ENCODE data around the gene GALNT11.
A peak's percentile ranks its signal among the peaks of the same experiment; 100 is the strongest.

The GALNT11 gene

DNA sequence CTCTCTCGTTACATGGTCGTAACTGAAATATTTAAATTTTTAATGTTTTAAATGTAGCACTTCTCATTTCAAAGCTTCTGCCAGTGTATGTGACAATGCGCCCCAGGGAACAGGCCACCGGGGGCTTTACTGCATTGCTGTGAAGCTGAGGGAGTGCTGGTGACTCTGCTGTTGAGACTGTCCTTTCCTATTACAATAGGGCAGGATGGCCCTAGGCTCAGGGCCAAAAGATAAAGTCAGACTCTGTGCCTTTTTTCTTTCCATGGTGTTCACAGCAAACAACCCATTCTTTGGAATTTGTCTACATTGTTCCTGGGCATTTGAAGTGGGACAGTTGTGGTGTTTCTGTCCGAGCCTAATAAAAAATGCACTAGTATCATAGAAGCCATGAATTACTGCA lies 107.3 kb downstream of the GALNT11 start:
- H3K36me3 ChIP-seq (ENCODE audit: control insufficient read depth in 1 of 2, insufficient read depth in 2 of 2, low read depth in 1 of 2, low read length in 2 of 2): peaks cover 52 to 81% of the 10 kb centered on the region in 2 experiments
- peaks cover 4% of the 10 kb centered on the region for H3K4me1 ChIP-seq (ENCODE audit: control insufficient read depth, insufficient read depth, low read depth, low read length)
- H3K27ac ChIP-seq (ENCODE audit: low read length, poor library complexity, severe bottlenecking): no peak overlapping the region
- H3K9me3 ChIP-seq (ENCODE audit: control insufficient read depth, low read length): no peaks in the 10 kb centered on the region
- no peak overlapping the region for H3K23ac ChIP-seq (ENCODE audit: low read length in 2 of 2)
- WGBS: 100% methylated on average over 3 of the region's 5 CpGs
- no peak overlapping the region for H3K9ac ChIP-seq (ENCODE audit: low read length)
- no peak overlapping the region for H3K4ac ChIP-seq (ENCODE audit: low read depth in 1 of 2, low read length in 2 of 2)
- H4K8ac ChIP-seq (ENCODE audit: low read length): no peak overlapping the region
- H3K4me2 ChIP-seq (ENCODE audit: low read length, poor library complexity, severe bottlenecking): no peak overlapping the region
- no peak overlapping the region for H2AFZ ChIP-seq (ENCODE audit: low read depth, low read length)
- no peak overlapping the region for H2BK15ac ChIP-seq (ENCODE audit: low read depth, poor library complexity, severe bottlenecking)
- H3K79me1 ChIP-seq (replicated peaks; ENCODE audit: low read length, poor library complexity, severe bottlenecking): peaks cover 15% of the 10 kb centered on the region
- H2AK5ac ChIP-seq (ENCODE audit: low read length, severe bottlenecking): no peak overlapping the region
- no peak overlapping the region for H3K14ac ChIP-seq (ENCODE audit: low read length in 2 of 2)
- no peak overlapping the region for H3K4me3 ChIP-seq (ENCODE audit: insufficient read depth in 1 of 2, low read depth in 1 of 2, low read length in 2 of 2)
- no peak overlapping the region for H2BK5ac ChIP-seq (ENCODE audit: low read depth, low read length, poor library complexity, severe bottlenecking)
- no peak for DNase-seq
- no peak overlapping the region for H2BK120ac ChIP-seq (ENCODE audit: low read depth, low read length)
- no peaks in the 10 kb centered on the region for H3K27me3 ChIP-seq (ENCODE audit: control insufficient read depth in 1 of 2, insufficient read depth in 1 of 2, low read length in 2 of 2)
- H3K18ac ChIP-seq (ENCODE audit: low read depth in 1 of 2, low read length in 2 of 2): no peak overlapping the region
- no peak overlapping the region for H2BK12ac ChIP-seq (ENCODE audit: low read length in 2 of 2)
- H4K91ac ChIP-seq (ENCODE audit: low read length): no peak overlapping the region

DNA sequence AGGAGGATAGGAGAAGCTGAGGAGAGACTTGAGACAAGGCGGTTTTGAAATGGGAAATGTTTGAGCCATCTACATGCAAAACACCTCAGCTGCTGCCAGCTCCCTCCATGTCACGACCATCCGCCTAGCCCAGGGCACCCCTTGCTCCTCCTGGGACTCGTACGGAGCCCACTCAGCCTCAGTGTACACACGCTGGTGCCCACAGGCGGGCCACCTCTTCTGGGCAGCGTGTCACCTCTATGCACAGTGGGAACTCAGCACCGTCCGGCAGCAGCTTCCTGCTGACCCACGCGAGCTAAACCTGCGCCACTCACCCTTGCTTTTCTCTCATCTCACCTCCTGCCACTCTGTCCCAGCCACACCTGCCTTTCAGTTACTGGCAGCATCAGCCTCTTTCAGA lies 108.3 kb downstream of the GALNT11 start:
- Histone ChIP-seq H3K27me3 (ENCODE audit: control insufficient read depth in 1 of 2, insufficient read depth in 1 of 2, low read length in 2 of 2) (no peaks in the 10 kb centered on the region), H3K4me3 (ENCODE audit: insufficient read depth in 1 of 2, low read depth in 1 of 2, low read length in 2 of 2) (no peak overlapping the region), H3K18ac (ENCODE audit: low read depth in 1 of 2, low read length in 2 of 2) (no peak overlapping the region), H2BK120ac (ENCODE audit: low read depth, low read length) (no peak overlapping the region), H3K23ac (ENCODE audit: low read length in 2 of 2) (no peak overlapping the region), H4K91ac (ENCODE audit: low read length) (no peak overlapping the region), H3K4me1 (ENCODE audit: control insufficient read depth, insufficient read depth, low read depth, low read length) (peaks cover 4% of the 10 kb centered on the region), H2BK12ac (ENCODE audit: low read length in 2 of 2) (no peak overlapping the region), H2BK15ac (ENCODE audit: low read depth, poor library complexity, severe bottlenecking) (no peak overlapping the region), H2AFZ (ENCODE audit: low read depth, low read length) (no peak overlapping the region), H2BK5ac (ENCODE audit: low read depth, low read length, poor library complexity, severe bottlenecking) (no peak overlapping the region), H3K9me3 (ENCODE audit: control insufficient read depth, low read length) (no peaks in the 10 kb centered on the region), H3K4me2 (ENCODE audit: low read length, poor library complexity, severe bottlenecking) (no peak overlapping the region), H3K9ac (ENCODE audit: low read length) (no peak overlapping the region), H3K27ac (ENCODE audit: low read length, poor library complexity, severe bottlenecking) (no peak overlapping the region), H3K14ac (ENCODE audit: low read length in 2 of 2) (no peak overlapping the region), H3K79me1 (replicated peaks; ENCODE audit: low read length, poor library complexity, severe bottlenecking) (peaks cover 15% of the 10 kb centered on the region), H2AK5ac (ENCODE audit: low read length, severe bottlenecking) (no peak overlapping the region), H3K4ac (ENCODE audit: low read depth in 1 of 2, low read length in 2 of 2) (no peak overlapping the region), H3K36me3 (ENCODE audit: control insufficient read depth in 1 of 2, insufficient read depth in 2 of 2, low read depth in 1 of 2, low read length in 2 of 2) (peaks cover 49 to 83% of the 10 kb centered on the region in 2 experiments), H4K8ac (ENCODE audit: low read length) (peak overlapping the region; percentile 53)
- 97% methylated on average over 13 of the region's 13 CpGs for WGBS
- DNase-seq: no peak

DNA sequence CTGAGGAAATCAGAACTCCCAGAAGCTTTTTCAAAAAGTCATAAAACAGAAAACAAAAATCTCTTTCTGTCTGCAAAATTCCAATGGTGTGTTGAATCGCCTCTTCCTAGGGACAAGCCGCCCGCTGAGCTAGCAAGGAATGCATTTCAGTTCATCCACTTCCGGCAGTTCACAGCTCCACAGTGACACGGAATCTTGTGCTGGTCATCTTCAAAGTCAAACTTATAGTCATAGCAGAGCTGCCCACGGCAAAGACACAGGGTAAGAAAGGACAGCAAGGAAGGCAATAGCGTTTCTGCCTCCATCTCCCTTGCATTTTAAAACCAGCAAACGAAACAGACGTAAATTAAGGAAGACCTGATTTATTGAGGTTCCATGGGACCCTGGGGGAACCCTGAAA lies 111.2 kb downstream of the GALNT11 start:
- no peak overlapping the region for H3K23ac ChIP-seq (ENCODE audit: low read length in 2 of 2)
- H3K27me3 ChIP-seq (ENCODE audit: control insufficient read depth in 1 of 2, insufficient read depth in 1 of 2, low read length in 2 of 2): no peaks in the 10 kb centered on the region
- no peak overlapping the region for H3K14ac ChIP-seq (ENCODE audit: low read length in 2 of 2)
- H2BK12ac ChIP-seq (ENCODE audit: low read length in 2 of 2): no peak overlapping the region
- WGBS: 8% methylated on average over 9 of the region's 9 CpGs
- H3K4me2 ChIP-seq (ENCODE audit: low read length, poor library complexity, severe bottlenecking): peak overlapping the region; percentile 43
- H2BK15ac ChIP-seq (ENCODE audit: low read depth, poor library complexity, severe bottlenecking): no peak overlapping the region
- H3K79me1 ChIP-seq (replicated peaks; ENCODE audit: low read length, poor library complexity, severe bottlenecking): peaks cover 15% of the 10 kb centered on the region
- H2AK5ac ChIP-seq (ENCODE audit: low read length, severe bottlenecking): no peak overlapping the region
- no peak overlapping the region for H4K91ac ChIP-seq (ENCODE audit: low read length)
- peak overlapping the region in 1 of 2 experiments; percentile 7 for H3K4me3 ChIP-seq (ENCODE audit: insufficient read depth in 1 of 2, low read depth in 1 of 2, low read length in 2 of 2)
- peak overlapping the region; percentile 89 for H3K27ac ChIP-seq (ENCODE audit: low read length, poor library complexity, severe bottlenecking)
- H3K36me3 ChIP-seq (ENCODE audit: control insufficient read depth in 1 of 2, insufficient read depth in 2 of 2, low read depth in 1 of 2, low read length in 2 of 2): peaks cover 45 to 80% of the 10 kb centered on the region in 2 experiments
- no peak overlapping the region for H2BK5ac ChIP-seq (ENCODE audit: low read depth, low read length, poor library complexity, severe bottlenecking)
- peaks cover 4% of the 10 kb centered on the region for H3K4me1 ChIP-seq (ENCODE audit: control insufficient read depth, insufficient read depth, low read depth, low read length)
- no peak overlapping the region for H2BK120ac ChIP-seq (ENCODE audit: low read depth, low read length)
- no peak overlapping the region for H4K8ac ChIP-seq (ENCODE audit: low read length)
- peak overlapping the region in 1 of 2 experiments; percentile 26 for H3K4ac ChIP-seq (ENCODE audit: low read depth in 1 of 2, low read length in 2 of 2)
- peak overlapping the region in 1 of 2 experiments; percentile 29 for H3K18ac ChIP-seq (ENCODE audit: low read depth in 1 of 2, low read length in 2 of 2)
- no peaks in the 10 kb centered on the region for H3K9me3 ChIP-seq (ENCODE audit: control insufficient read depth, low read length)
- peak overlapping the region; percentile 72 for H3K9ac ChIP-seq (ENCODE audit: low read length)
- peak; percentile 86 for DNase-seq
- H2AFZ ChIP-seq (ENCODE audit: low read depth, low read length): no peak overlapping the region

DNA sequence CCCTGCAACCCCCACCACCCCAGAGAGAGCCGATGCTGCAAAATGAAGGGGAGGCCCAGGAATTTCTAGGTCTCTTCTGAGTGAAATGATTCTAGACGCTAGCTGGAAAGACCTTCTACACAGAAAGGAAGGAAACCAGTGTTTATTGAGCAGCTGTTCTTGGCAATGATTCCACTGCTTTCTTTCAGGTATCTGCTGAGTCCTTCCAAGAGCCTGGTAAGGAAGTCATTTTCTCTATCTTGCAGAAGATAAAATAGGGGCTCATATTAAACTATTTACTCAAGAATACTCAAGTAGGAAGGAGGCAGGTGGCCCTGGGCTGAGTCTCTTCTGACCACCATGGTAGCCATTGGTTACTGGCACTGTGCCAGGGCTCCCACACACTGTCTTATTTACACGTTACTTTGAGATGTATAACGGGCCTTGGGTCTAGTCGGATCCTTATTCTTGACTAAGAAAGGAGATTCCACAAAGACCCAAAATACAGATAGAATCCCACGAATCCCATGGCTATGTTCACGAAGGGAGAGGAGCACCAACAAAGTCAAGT lies 112.1 kb downstream of the GALNT11 start:
- no peak overlapping the region for H2AFZ ChIP-seq (ENCODE audit: low read depth, low read length)
- H2BK5ac ChIP-seq (ENCODE audit: low read depth, low read length, poor library complexity, severe bottlenecking): no peak overlapping the region
- H3K36me3 ChIP-seq (ENCODE audit: control insufficient read depth in 1 of 2, insufficient read depth in 2 of 2, low read depth in 1 of 2, low read length in 2 of 2): peaks cover 38 to 80% of the 10 kb centered on the region in 2 experiments
- no peak overlapping the region for H3K4me2 ChIP-seq (ENCODE audit: low read length, poor library complexity, severe bottlenecking)
- peaks cover 15% of the 10 kb centered on the region for H3K79me1 ChIP-seq (replicated peaks; ENCODE audit: low read length, poor library complexity, severe bottlenecking)
- no peak overlapping the region for H2BK120ac ChIP-seq (ENCODE audit: low read depth, low read length)
- no peak overlapping the region for H4K91ac ChIP-seq (ENCODE audit: low read length)
- DNase-seq: peak; percentile 22
- no peak overlapping the region for H2BK12ac ChIP-seq (ENCODE audit: low read length in 2 of 2)
- H3K4ac ChIP-seq (ENCODE audit: low read depth in 1 of 2, low read length in 2 of 2): no peak overlapping the region
- WGBS: 92% methylated on average over 7 of the region's 7 CpGs
- peak overlapping the region in 1 of 2 experiments; percentile 7 for H3K23ac ChIP-seq (ENCODE audit: low read length in 2 of 2)
- no peak overlapping the region for H2AK5ac ChIP-seq (ENCODE audit: low read length, severe bottlenecking)
- no peak overlapping the region for H3K4me3 ChIP-seq (ENCODE audit: insufficient read depth in 1 of 2, low read depth in 1 of 2, low read length in 2 of 2)
- H3K27me3 ChIP-seq (ENCODE audit: control insufficient read depth in 1 of 2, insufficient read depth in 1 of 2, low read length in 2 of 2): no peaks in the 10 kb centered on the region
- H3K4me1 ChIP-seq (ENCODE audit: control insufficient read depth, insufficient read depth, low read depth, low read length): peaks cover 4% of the 10 kb centered on the region
- H4K8ac ChIP-seq (ENCODE audit: low read length): no peak overlapping the region
- H3K27ac ChIP-seq (ENCODE audit: low read length, poor library complexity, severe bottlenecking): peak overlapping the region; percentile 89
- no peak overlapping the region for H3K9ac ChIP-seq (ENCODE audit: low read length)
- H2BK15ac ChIP-seq (ENCODE audit: low read depth, poor library complexity, severe bottlenecking): no peak overlapping the region
- no peak overlapping the region for H3K14ac ChIP-seq (ENCODE audit: low read length in 2 of 2)
- no peaks in the 10 kb centered on the region for H3K9me3 ChIP-seq (ENCODE audit: control insufficient read depth, low read length)
- H3K18ac ChIP-seq (ENCODE audit: low read depth in 1 of 2, low read length in 2 of 2): peak overlapping the region in 1 of 2 experiments; percentile 19
